HG02885 (cell line): ENCODE results near the gene OVOL3.

Experiments used
- ATAC-seq: cut with Tn5 transposase; IDR thresholded peaks from one replicate; pipeline ENCODE4 v1.9.1; 2021; ENCODE audit warnings: mild to moderate bottlenecking; ENCODE audit not compliant: unreplicated experiment, poor library complexity

OVOL3 gene

GRCh38 chr19:36099166-36099785 lies 11.7 kb upstream of the OVOL3 start:
- ATAC-seq: no peak

- ATAC-seq: no peak
Observed at GRCh38 chr19:36100476-36100875, 10.5 kb upstream of the OVOL3 start.

GRCh38 chr19:36101550-36102327 lies 9.2 kb upstream of the OVOL3 start:
- no peak for ATAC-seq

- ATAC-seq: no peak
Observed at GRCh38 chr19:36103040-36103626, 7.8 kb upstream of the OVOL3 start.

- no peak for ATAC-seq
Observed at GRCh38 chr19:36103842-36104552, 6.9 kb upstream of the OVOL3 start.

GRCh38 chr19:36106441-36106840 lies 4.5 kb upstream of the OVOL3 start:
- no peak for ATAC-seq

- ATAC-seq: no peak
Observed at GRCh38 chr19:36106991-36107390, 4.0 kb upstream of the OVOL3 start.

- no peak for ATAC-seq
Observed at GRCh38 chr19:36108684-36109083, 2.3 kb upstream of the OVOL3 start.

GRCh38 chr19:36111200-36111539 lies 227 bp downstream of the OVOL3 start:
- ATAC-seq: no peak

GRCh38 chr19:36112678-36113077 lies 1.7 kb downstream of the OVOL3 start:
- no peak for ATAC-seq

- no peak for ATAC-seq
Observed at GRCh38 chr19:36113425-36113824, 2.5 kb downstream of the OVOL3 start.

- no peak for ATAC-seq
Observed at GRCh38 chr19:36113894-36114720, 3.2 kb downstream of the OVOL3 start.

GRCh38 chr19:36114721-36115452 lies 3.9 kb downstream of the OVOL3 start, which contains the start of gene POLR2I:
Gene POLR2I, minus strand, starts transcription at chr19:36114875. Its CDS starts 19 bp downstream, at chr19:36114856.
- ATAC-seq: peak; percentile 84

GRCh38 chr19:36115453-36116343 lies 4.8 kb downstream of the OVOL3 start, which contains the start of gene TBCB:
Gene TBCB, plus strand, starts transcription at chr19:36115468. Its CDS starts 93 bp downstream, at chr19:36115561.
- peak; percentile 44 for ATAC-seq

- no peak for ATAC-seq
Observed at GRCh38 chr19:36116344-36116637, 5.3 kb downstream of the OVOL3 start.

GRCh38 chr19:36120092-36120983 lies 9.4 kb downstream of the OVOL3 start:
- ATAC-seq: no peak

GRCh38 chr19:36120984-36121358 lies 10.0 kb downstream of the OVOL3 start:
- no peak for ATAC-seq
